ENCODE results near the gene SLCO2A1.

DNA sequence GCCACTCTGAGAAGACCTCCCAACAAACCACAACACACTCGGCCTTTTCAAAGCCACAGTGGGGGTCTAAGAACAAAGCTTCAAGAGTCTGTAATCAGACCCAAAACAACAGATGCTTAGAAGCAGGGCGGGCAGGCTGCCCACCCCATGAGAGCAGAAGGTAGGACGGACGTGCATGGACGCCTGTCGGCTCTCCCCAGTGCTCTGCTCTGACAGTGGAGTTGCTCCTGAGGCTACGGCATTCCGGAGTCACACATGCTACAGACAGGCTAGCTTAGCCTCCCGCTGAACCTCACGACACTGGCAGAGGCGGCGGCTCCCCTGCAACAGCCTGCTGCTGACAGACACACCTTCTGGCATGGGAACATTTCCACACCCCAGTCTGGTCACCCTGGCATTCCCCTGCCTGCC lies 33.5 kb downstream of the SLCO2A1 start:
- no peak for TF ChIP-seq CTCF (IDR thresholded peaks at IDR 0.05)
- no peak for TF ChIP-seq POLR2A (IDR thresholded peaks at IDR 0.05)

Measured in testis (tissue), 2 donors.